GDM1 (cell line): ENCODE results near the gene ANGPTL3.
"Not testable (repeated sequence)": the region's sequence is repeated elsewhere in the genome, so short reads cannot be mapped to it uniquely, and the experiment has no call there.

Source experiments
- DNase-seq: peaks from one replicate; lab custom pipeline; 2025; lab: John Stamatoyannopoulos, UW

ANGPTL3 gene, protein sequence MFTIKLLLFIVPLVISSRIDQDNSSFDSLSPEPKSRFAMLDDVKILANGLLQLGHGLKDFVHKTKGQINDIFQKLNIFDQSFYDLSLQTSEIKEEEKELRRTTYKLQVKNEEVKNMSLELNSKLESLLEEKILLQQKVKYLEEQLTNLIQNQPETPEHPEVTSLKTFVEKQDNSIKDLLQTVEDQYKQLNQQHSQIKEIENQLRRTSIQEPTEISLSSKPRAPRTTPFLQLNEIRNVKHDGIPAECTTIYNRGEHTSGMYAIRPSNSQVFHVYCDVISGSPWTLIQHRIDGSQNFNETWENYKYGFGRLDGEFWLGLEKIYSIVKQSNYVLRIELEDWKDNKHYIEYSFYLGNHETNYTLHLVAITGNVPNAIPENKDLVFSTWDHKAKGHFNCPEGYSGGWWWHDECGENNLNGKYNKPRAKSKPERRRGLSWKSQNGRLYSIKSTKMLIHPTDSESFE

GRCh38 chr1:62597281-62597680 lies at the start of gene ANGPTL3:
Gene ANGPTL3 (plus strand): TSS chr1:62597520. CDS start chr1:62597567, 47 bp downstream.
- DNase-seq: no peak

GRCh38 chr1:62561306-62561705 lies 36.0 kb upstream of the ANGPTL3 start:
- no peak for DNase-seq

GRCh38 chr1:62567182-62567581 lies 30.1 kb upstream of the ANGPTL3 start:
- not testable (repeated sequence) for DNase-seq

DNA sequence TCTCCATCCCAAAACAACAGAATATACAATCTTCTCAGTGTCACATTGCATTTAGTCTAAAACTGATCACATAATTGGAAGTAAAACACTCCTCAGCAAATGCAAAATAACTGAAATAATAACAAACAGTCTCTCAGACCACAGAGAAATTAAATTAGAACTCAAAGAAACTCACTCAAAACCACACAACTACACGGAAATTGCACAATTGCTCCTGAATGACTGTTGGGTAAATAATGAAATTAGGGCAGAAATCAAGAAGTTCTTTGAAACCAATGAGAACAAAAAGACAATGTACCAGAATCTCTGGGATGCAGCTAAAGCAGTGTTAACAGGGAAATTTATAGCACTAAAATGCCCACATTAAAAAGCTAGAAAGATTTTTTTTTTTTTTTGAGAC lies 29.4 kb upstream of the ANGPTL3 start:
- DNase-seq: not testable (repeated sequence)

- DNase-seq: not testable (repeated sequence)
These were observed 25.8 kb upstream of the ANGPTL3 start for GRCh38 chr1:62571517-62571916.

GRCh38 chr1:62572476-62572875 lies 24.8 kb upstream of the ANGPTL3 start:
- no peak for DNase-seq

GRCh38 chr1:62573675-62574074 lies 23.6 kb upstream of the ANGPTL3 start:
- DNase-seq: no peak

DNA sequence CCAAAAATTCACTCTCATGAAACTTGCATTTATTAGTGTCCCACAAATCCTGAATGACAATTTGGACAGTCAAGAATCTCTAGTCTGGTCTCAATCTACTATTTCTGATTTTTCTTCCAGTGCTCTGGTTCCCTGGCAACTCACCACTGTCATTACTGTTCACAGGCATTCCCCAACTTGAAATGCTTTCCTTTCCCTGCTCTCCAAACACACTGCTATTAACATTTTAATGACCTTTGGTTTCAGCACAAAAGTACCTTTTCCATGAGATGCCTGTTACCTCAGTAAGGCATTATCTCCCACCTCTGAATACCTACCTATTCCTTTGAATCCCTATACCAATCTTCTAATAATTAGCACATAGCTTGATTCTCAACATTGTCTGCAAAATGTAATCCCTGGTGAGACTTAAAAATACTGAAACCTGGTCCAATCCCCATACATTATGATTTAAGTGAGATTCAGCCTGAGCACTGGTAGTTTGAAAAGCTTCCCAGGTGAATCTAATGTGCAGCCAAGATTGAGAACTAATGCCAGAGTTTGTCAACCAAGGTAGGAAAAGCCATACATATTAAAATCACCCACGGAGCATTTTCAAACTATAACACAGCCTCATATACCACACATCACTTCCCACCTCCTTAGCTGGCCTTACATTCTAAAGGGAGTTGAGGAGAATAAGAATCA lies 11.7 kb upstream of the ANGPTL3 start:
- no peak for DNase-seq

DNA sequence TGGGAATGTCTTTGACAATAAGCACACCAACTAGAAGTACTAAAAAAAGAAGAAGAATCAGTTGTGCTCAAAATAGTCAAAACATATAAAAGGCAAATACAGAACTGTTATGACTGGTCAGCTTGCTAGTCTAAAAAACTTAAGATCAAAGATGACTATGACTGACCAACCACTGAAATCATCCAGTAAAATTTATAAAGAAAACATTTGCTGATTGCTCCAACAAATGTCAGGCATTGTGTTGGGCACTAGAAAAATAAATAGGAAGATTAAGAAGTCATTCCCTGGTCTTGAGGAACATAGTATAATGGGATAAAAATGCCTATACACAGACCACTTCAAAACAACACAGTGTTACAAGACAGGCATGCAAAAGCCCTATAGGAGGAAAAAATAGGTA lies 9.3 kb upstream of the ANGPTL3 start:
- DNase-seq: no peak

DNA sequence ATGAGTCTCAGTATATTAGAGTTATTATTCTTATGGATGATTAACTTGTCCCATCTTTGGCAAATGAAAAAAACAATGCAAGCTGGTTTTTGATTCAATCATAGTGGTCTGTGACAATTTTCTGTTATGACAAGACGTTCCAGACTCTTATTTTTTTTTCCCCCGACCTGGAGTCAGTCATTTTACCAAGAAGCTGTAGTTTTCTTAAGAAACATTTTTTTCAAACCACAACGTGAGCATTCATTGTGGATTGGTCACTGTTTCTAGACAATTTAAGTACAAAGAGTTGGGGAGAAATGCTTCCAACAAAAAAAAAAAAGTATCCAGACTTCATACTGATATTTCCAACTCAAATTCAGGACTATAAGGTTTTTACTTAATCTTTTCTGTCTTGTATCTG lies 8.0 kb upstream of the ANGPTL3 start:
- DNase-seq: no peak

DNA sequence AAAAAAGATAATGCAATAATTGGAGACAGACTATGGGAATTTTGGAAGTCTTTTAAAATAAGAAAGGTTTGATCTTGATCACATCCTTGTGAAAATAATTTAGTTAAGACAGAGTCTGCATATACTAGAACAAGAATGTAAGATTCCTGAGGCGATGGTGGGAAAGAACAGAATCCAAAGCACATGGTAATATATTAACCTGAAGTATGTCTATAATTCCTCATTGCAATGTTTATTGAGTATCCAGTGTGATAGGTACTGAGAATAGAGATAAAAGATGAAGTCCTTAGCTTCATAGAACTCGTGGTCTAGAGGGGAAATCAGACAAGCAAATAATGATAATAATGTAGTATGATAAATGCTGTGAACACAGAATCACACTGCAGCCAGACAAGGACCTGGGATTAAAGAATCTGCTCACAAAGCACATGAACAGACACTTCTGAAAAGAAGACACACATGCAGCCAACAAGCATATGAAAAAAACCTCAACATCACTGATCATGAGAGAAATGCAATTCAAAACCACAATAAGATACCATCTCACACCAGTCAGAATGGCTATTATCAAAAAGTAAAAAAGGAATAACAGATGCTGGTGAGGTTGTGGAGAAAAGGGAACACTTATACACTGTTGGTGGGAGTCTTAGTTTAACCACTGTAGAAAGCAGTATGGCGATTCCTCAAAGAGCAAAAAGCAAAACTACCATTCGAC lies 6.9 kb upstream of the ANGPTL3 start:
- DNase-seq: no peak

- DNase-seq: no peak
These were observed 6.4 kb upstream of the ANGPTL3 start for GRCh38 chr1:62590970-62591368.

GRCh38 chr1:62593825-62594394 lies 3.4 kb upstream of the ANGPTL3 start:
- DNase-seq: no peak

DNA sequence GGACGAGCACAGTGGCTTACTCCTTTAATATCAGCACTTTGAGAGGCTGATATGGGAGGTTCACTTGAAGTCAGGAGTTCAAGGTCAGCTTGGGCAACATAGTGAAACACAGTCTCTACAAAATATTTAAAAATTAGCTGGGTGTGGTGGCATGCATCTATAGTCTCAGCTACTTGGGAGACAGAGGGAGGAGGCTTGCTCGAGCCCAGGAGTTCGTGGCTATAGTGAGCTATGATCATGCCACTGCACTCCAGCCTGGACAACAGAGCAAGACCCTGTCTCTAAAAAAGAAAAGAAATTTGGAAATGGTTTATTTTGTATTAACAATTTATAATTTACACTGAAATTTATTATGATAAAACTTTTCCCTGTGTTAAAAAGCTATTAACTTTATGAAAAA lies 1.7 kb upstream of the ANGPTL3 start:
- no peak for DNase-seq

- DNase-seq: no peak
These were observed 1.7 kb downstream of the ANGPTL3 start for GRCh38 chr1:62599044-62599443.

- DNase-seq: no peak
These were observed 4.1 kb downstream of the ANGPTL3 start for GRCh38 chr1:62601457-62601856.

- DNase-seq: no peak
These were observed 11.6 kb downstream of the ANGPTL3 start for GRCh38 chr1:62608905-62609304.

DNA sequence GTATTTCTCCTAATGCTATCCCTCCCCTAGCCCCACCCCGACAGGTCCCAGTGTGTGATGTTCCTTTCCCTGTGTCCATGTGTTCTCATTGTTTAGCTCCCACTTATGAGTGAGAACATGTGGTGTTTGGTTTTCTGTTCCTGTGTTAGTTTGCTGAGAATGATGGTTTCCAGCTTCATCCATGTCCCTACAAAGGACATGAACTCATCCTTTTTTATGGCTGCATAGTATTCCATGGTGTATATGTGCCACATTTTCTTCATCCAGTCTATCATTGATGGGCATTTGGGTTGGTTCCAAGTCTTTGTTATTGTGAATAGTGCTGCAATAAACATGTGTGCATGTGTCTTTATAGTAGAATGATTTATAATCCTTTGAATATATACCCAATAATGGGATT lies 13.3 kb downstream of the ANGPTL3 start:
- DNase-seq: not testable (repeated sequence)

DNA sequence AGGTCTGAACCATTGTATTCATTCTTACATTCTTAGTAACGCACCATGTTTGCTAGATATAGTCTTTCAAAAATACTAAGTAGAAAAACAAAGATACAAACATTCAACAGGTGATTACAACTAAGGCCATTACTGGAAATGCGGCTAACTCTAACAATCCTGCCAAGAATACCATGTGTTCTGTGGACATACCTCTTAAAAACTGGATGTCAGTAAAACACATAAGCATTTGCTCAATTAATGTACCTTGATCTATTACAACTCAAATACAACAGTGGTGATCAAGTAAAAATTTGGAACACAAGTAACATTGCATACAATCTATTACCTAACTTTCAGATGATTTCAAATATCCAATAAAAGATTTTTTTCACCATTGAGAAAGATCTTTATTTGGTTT lies 15.4 kb downstream of the ANGPTL3 start:
- DNase-seq: no peak

DNA sequence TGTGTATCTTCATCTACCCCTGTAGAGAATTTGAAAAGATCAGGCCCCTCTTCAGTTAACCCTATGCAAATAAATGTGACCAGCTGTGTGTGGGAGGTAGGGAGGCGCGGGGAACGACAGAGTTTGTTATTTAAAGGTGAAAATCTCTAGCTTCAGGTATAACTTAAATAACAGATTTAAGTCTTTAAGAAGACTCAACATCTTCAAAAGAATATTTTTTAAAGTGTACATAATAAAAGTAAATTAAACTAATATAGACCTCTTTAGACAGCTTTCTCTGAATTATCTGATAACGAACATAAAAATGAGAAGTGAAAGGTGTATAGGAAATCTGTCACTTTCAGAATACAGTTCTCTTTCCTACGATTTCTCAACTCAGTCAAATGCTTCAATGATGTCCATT lies 16.0 kb downstream of the ANGPTL3 start:
- DNase-seq: no peak

GRCh38 chr1:62613890-62614289 lies 16.6 kb downstream of the ANGPTL3 start:
- no peak for DNase-seq

GRCh38 chr1:62621907-62622306 lies 24.6 kb downstream of the ANGPTL3 start:
- DNase-seq: peak; percentile 3
